Renal cortex interstitium (tissue), 3 donors: ENCODE results near the gene ZNF221. TPM values are rescaled to one million over a fixed set of nuclear protein-coding genes. Genes with fewer than 3 reads are reported as not detected.

ENCODE experiments used
- polyA plus RNA-seq, 3 donors: library from polyadenylated mRNA; unstranded; fragments of 120-200 nt; gene quantifications; one replicate each; pipeline ENCODE4 v1.2.1, GENCODE V29; 2013; ENCODE audit not compliant: insufficient read length in 3 of 3

ZNF221 gene
- polyA plus RNA-seq, 3 donors, result 6.0 to 9.3 (median 7.2) TPM

Other genes starting within 250 kb of the ZNF221 start
- not detected for gene IRGC, start 235.2 kb upstream of the ZNF221 start, polyA plus RNA-seq
- 10 to 100 TPM; 45.3 to 64.3 (median 53.6) TPM for gene SMG9, start 196.3 kb upstream of the ZNF221 start, polyA plus RNA-seq
- gene KCNN4, start 170.3 kb upstream of the ZNF221 start, polyA plus RNA-seq, result 1 to 10 TPM in 2 of 3 donors, under 1 TPM in 1; 0.70 to 2.8 (median 1.2) TPM
- under 1 TPM; 0.17 to 0.41 (median 0.30) TPM for gene LYPD5, start 148.8 kb upstream of the ZNF221 start, polyA plus RNA-seq
- gene ZNF283, start 123.9 kb upstream of the ZNF221 start, polyA plus RNA-seq, result 10 to 100 TPM; 14.5 to 22.3 (median 14.9) TPM
- 10 to 100 TPM; 10.5 to 16.5 (median 16.5) TPM for gene ZNF404, start 67.3 kb upstream of the ZNF221 start, polyA plus RNA-seq
- 10 to 100 TPM; 25.0 to 31.0 (median 26.9) TPM for gene ZNF45, start 15.9 kb upstream of the ZNF221 start, polyA plus RNA-seq
- 10 to 100 TPM; 13.9 to 17.2 (median 14.3) TPM for gene ZNF155, start 33.0 kb downstream of the ZNF221 start, polyA plus RNA-seq
- 1 to 10 TPM; 6.0 to 7.7 (median 6.8) TPM for gene ZNF230, start 51.7 kb downstream of the ZNF221 start, polyA plus RNA-seq
- gene ZNF222, start 74.2 kb downstream of the ZNF221 start, polyA plus RNA-seq, result 10 to 100 TPM in 2 of 3 donors, 1 to 10 TPM in 1; 9.7 to 11.4 (median 10.2) TPM
- gene ZNF223, start 100.8 kb downstream of the ZNF221 start, polyA plus RNA-seq, result 10 to 100 TPM; 10.7 to 15.1 (median 12.4) TPM
- gene ZNF284, start 120.9 kb downstream of the ZNF221 start, polyA plus RNA-seq, result 1 to 10 TPM; 3.2 to 5.9 (median 3.5) TPM
- gene ZNF224, start 143.1 kb downstream of the ZNF221 start, polyA plus RNA-seq, result 10 to 100 TPM; 23.5 to 49.8 (median 31.8) TPM
- gene ZNF225, start 162.2 kb downstream of the ZNF221 start, polyA plus RNA-seq, result 10 to 100 TPM in 1 of 3 donors, 1 to 10 TPM in 2; 9.1 to 11.6 (median 9.5) TPM
- gene ZNF234, start 190.3 kb downstream of the ZNF221 start, polyA plus RNA-seq, result 10 to 100 TPM; 13.8 to 21.3 (median 15.1) TPM
- 10 to 100 TPM; 24.0 to 35.1 (median 30.5) TPM for gene ZNF226, start 213.9 kb downstream of the ZNF221 start, polyA plus RNA-seq